HG02642 (cell line): ENCODE data around the gene ALDH1A3.
"Not testable (repeated sequence)": the region's sequence is repeated elsewhere in the genome, so short reads cannot be mapped to it uniquely, and the experiment has no call there.

Experiments
- ATAC-seq: cut with Tn5 transposase; IDR thresholded peaks from one replicate; pipeline ENCODE4 v1.9.1; 2021; ENCODE audit warnings: mild to moderate bottlenecking; ENCODE audit not compliant: unreplicated experiment, poor library complexity

The ALDH1A3 gene

DNA sequence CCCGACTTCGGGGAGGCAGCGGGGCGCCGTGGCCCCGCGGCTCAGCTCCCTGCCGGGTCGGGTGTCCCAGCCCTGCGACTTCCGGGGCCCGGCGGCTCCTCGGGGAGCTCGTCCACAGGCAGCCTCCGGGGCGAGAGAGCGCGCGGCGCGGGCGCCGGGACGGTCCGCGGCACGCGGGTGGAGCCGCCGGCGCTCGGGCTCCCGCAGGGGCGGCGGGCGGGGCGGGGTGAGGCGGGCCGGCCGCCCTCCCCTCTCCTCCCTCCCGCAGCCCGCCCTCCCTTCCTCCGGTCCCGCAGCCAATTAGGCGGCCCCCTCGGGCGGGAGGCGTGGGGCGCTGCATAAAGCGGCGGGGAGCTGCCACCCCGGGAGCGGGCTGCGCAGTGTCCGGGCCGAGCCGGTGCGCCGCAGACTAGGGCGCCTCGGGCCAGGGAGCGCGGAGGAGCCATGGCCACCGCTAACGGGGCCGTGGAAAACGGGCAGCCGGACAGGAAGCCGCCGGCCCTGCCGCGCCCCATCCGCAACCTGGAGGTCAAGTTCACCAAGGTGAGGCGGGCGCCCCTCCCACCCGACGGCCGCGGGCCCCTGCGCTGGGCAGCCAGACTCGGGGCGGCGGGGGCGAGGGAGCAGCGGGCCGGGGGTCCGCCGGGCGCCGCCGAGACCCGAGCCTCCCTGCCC, at the start of gene ALDH1A3:
Gene ALDH1A3 (plus strand): TSS at position 368 of the 675 bp plus-strand sequence. CDS start 77 bp downstream, at position 445.
- no peak for ATAC-seq

DNA sequence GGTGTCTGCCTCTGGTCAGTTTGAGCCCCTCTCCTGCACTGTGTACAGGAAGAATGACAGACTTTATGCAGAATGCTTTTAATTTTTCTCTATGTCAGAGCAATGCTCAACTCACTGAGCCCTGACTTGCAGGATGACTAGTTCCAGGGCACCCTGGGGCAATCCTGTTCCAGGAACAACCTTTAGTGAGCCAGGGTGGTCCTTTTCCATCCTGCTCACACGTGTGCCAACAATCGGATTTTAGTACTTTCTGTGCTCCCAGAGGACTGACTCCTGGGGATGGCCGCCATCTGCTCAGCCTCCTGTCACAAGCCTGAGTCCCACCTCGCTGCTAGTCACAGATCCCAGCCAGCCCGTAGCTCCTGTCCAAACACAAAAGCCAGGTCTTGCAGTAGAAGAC, 48.2 kb upstream of the ALDH1A3 start:
- ATAC-seq = no peak

DNA sequence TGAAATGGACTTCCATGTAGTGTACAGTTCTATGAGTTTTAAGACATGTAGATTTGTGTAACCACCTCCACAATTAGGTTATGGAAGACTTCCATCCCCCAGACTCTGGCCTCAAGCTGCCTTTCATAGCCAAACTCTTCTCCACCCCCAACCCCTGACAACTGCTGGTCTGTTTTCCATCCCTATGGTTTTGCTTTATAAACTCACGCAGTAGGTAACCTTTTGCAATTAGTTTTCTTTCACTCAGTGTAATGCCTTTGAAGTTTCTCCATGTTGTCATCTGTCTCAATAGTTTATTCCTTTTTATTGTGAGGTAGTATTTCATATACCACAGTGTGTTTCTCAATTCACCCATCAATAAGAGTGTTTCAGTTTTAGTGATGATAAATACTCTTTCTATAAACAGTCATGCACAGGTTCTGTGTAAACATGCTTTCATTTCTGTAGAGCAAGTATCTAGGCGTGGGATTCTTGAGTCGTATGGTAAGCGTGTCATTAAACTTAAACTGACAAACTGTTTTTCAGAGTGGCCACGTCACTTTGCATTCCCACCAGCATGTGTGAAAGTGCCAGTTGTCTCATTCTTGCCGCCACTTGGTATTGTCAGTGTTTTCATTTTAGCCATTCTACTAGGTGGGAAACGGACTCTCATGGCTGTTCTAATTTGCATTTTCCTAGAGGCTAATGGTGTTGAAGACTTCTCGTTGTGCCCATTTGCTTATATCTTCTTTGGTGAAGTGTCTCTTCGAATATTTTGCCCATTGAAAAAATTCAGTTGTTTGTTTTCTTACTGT, 47.3 kb upstream of the ALDH1A3 start:
- ATAC-seq = no peak

DNA sequence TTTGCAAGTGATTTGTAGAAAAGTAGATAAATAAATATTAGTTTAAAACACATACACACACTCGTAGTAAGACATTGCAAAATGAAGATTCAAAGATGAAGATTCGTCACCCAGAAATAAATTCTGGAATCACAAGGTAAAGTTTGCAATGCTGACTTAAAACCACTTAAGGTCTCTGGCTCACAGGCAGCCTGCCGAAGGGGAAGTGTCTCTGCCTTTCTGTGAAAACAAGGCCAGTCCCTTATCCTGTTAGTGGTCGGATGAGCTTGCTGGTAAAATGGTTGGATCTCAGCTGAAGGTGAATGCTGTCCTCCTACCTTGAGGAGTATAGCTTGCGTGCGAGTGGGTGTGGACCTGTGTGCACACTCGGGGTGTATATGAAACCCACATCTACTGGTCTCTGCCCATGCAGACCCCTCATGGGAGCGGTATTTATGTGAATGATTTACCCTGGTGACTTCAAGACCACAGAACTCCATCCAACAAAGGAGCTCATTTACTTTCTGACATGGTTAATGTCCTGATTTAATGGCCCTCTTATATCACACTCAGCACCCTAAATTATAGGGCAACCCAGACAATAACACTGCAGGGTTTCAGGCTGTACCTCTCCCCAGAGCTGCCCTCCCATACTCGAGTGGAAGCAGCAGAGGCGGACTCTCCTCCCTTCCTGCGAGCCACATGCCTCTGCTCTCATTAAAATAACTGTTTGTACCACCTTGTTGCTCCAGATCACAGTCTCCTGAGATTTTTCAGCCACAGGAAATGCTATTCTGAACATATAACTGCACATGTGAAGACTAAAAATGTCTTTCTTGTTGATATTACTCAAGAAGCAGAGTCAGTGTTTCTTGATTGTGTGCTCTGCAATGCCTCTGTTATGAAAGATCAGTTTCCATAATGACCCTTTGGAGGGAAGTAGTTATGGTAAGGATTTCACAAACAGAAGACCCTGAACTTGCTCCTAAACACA, 45.9 kb upstream of the ALDH1A3 start:
- ATAC-seq = no peak

DNA sequence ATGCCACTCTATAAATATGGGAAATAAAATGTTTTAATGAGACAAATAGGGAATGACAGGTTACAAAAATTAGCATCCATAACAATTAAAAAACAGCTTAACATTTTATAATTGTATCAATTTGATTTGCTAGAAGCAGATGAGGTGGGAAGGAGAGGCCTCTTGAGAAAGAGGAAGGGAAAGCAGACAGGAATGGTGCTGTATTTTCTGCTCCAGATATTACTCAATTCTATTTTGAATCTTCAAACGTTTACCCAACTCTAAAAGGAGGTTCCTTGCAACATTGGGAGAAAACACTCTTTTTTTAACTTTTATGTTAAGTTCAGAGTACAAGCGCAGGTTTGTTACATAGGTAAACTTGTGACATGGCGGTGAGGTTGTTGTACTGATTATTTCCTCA, 44.9 kb upstream of the ALDH1A3 start:
- no peak for ATAC-seq

DNA sequence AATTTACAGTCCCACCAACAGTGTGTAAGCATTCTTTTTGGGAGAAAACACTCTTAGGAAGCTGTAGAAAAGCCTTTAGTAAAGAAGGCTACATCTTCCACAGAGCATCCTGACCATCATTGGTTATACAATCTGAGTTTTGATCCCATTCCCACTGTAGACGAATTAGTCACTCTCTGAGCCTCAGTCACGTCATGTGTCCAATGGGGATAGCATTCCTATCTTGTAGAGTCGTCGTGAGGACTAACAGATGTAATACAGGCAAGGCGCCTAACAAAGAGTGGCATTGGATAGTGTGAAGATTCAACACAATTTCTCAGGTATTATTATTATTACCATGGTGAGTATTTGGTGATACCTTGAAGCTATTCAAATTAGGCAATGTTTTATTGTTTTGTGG, 44.0 kb upstream of the ALDH1A3 start:
- ATAC-seq = no peak

DNA sequence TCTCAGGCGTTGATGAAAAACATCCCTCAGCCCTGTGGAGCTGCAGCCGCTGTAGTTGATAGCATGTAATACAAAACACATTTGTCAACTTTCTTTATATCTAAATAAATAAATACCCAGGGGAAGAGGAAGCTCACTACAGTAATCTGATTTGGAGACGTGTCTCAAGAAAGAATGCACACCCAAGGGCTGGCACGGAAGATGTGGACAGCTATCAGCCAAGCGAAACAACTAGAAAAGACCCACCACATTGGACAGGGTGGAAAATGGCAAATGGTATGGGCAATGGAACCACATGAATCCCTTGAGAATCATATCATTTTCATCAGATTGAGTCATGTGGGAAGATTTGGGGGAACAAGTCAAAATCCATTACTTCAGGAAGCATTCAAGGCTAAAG, 43.1 kb upstream of the ALDH1A3 start:
- no peak for ATAC-seq

DNA sequence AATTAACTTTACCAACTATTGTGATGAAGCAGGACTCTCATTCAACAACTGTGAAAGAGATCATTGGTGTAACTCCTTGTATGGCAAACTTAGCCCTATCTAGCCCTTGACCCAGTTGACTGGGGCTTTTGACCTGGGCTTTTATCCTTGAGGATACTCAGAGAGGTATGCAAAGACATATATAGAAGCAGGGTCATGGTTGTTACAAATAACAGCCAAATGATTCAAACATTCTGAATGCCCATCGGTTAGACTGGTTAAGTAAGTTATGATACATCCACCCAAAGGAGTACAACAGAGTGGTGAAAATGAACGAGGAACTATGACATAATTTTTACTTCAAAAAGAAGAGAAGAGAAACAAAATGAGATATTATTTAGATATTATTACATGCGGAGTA, 38.2 kb upstream of the ALDH1A3 start:
- no peak for ATAC-seq

DNA sequence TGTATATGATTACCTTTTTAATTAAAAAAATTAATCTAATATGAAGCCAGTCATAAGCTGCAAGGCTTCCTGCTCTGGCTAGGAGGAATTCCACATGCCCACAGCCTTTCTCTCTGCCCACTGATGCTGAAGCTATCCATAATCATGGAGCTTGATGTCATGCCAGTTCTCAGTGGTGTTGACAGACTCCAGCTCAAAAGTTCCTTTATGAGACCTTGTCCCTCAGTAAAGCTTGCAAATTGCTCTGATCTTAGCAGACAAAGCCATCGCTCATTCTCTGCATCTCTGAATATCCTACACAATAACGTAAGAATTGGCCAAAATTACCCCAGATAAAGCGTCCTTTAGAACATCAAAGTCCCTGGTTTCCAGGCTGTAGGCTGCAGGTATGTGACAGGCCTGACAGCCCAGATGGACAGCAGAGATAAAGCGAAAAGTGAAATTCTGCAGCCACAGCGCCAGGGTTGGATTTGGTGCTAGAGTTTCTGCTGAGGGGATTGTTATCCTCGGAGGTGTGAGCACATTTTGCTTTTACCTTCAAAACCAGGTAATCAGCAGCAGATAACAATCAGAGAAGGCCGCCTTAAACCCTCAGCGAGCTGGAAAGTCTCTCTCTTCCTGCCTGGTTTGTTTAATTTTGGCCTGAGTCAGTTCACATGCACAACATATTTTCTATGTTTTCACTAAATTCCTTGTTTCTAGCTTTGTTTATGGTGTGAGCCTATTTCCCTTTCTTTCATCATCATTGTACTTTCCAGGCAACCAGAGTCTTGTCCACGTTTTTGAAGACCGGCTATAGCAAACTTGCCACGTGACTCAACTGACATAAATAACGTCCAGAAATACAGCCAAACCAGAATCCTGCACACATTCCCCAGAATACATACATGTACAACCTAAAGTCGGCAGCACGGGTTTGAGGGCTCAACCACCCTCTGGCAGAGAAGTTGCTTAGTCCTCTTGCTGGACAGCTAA, 36.6 kb upstream of the ALDH1A3 start:
- no peak for ATAC-seq

DNA sequence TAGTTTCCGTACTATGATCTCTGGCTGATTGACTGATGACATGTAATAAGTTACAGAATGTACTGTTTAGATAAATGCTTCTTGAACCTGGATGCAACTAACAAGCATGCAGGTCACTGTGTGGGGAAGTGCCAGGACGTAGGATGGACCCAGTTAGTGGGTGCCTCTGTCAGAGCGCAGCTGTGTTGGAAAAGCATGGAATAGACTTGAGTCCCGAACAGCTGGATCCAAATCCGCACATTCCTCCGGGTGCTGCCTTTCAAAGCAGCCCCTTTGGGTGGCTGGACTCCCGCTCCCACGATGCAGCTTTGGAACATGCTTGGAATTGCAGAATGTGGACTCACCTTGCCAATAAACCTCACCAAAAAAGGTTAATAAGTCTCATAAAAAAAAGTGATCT, 35.5 kb upstream of the ALDH1A3 start:
- ATAC-seq = no peak

DNA sequence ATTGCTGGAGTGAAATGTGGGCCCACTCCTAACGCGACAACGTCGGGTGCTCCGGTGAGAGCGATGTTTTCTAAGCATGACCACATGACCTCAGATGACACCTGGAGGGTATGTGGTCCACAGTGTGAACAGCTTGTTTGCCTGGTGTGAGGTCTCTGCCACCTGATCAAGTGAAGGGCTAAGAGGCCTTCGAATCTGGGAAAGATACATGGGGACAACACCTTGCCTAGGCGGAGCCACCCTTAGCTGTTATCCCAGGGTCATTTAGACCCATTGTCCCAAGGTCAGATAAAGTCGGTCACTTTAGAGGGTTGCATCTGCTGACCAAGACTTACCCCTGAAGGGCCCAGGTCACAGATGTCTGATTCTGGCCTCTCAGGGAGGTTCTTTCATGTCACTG, 34.9 kb upstream of the ALDH1A3 start:
- no peak for ATAC-seq

DNA sequence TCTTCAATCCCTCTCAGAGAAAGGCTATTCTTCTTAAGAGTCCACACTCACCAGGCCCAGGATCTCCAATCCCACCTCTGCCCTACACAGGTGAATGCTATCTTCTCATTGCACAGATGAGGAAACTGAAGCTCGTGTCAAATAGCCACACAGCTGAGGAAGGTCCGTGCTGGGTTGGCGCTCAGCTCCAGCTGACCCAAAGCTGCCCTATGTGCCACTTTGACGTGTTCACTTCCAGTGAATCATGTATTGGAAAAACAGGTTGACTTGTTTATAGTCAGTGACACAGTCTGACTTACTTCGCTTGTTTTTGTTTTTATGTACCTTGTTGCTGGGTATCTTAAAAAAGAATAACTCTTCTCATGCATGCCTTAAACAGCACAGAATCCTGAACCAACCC, 32.4 kb upstream of the ALDH1A3 start:
- no peak for ATAC-seq

DNA sequence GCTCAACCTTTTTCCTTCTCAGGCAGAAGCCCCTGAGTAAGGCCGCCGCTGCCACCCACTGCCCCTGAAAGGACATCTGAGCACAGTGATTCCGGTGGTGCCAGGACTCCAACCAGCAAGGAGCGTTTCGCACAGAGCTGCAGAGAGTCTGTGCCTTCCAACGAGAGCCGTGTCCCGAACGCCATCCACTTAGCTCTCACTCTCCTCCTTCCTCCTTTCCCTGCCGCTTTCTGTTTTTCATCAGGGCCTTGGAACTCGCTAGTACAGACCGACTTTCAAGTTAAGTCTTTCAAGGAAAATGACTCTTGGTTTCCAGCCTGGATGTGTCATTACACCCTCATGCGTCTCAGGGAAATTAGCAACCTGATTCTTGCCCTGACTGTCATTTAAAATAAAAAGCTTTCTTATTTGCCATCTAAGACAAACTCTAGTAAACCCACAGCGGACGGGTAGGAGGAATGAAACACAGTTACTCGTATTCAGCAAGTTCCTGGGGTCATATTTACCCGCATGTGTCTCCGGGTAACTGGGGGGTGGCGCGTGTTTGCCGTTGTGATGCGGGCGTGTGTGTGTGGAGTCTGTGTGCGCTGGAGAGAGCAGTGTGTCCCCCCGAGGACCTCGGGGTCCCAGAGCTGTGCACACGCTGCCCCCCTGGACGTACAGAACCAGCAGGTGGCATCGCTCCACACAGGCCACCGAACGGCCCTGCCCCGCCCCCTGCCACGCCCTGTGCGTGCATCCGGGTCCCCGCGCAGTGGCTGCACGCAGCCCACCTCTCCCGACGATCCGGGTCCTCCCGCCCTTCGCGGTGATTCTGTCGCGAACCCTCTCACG, 30.4 kb upstream of the ALDH1A3 start:
- ATAC-seq = no peak

DNA sequence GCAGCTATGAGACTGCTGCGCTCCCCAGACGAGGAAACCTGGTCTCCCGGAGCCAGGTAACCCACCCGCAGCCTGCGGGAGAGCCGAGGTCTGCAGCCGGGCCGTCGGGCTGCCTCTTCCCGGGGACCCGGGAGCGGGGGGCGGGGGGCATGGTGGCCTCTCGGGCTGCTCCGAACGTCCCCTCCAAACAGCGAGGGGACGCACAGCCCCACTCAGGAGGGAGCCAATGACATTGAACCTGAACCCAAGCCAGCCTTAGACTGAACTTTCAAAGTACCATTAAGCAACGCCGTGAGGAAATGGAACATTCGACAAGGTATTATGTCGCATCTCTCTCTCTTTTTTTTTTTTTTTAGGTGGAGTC, 29.8 kb upstream of the ALDH1A3 start:
- ATAC-seq = no peak

DNA sequence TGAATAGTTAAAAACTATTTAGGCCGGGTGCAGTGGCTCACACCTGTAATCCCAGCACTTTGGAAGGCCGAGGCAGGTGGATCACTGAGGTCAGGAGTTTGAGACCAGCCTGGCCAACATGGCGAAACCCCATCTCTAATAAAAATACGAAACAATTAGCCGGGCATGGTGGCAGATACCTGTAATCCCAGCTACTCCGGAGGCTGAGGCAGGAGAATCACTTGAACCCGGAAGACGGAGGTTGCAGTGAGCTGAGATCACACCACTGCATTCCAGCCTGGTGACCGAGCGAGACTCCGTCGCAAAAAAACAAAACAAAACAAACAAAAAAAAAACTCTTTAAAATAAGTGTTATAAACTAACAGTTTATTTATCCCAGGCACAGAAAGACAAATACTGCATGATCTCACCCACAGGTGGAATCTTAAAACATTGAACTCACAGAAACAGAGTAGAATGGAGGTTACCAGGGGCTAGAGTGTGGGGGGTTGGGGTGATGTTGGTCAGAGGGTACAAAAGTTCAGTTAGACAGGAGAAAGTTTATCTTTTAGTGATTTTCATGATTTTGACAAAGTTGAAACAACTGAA, 28.1 kb upstream of the ALDH1A3 start:
- not testable (repeated sequence) for ATAC-seq

DNA sequence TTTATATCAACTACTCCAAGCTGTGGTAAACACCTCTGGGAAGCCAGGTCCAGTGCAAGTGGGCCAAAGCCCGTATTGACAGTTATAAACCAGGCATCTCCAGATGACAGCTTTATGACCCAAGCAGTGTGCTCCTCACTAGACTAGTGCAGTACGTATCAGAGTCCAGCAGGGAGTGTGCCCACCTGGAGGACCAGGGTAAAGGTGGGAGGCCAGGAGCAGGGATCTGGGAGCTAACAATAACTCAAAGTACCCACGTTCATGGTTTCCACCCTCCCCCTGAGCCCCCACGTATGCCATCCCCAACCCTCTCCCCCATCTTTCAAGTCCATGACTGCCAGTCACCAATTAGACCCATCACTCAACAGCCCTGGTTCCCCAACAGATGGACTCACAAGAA, 27.0 kb upstream of the ALDH1A3 start:
- ATAC-seq = no peak

DNA sequence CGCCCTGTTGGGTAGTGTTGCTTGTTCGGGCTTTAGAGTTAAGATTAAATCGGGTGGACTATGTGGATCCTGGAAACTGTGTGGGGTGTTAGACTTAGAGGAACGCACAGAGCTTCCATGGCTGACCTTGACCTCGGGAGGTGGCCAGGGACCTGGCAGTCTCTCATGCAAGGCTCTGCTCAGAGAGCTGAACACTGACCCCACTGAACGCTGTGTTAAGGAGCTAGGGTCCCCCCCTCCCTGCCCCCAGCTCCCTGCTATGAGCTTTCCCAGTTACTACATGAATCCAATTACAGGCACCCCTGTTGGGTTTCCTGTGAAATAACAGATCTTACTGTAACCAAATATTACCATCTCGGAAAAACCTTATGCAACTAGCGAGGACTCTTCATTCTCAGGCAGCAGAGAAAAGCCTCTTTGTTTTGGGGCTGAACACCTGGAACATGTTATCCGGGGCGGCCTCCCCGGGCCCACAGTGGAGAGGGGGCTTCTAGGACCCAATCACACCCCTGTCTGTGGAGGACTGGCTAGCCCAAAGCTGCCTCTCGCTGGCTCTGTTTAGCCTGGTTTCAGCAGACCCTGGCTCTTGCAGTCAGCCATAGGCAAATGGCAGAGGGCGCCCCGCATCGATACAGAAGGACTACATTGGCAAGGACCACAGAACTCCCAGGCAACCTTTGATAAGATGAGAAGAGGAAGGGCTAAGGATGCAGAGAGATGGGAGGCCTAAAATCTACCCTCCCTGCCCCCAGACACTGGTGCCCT, 25.8 kb upstream of the ALDH1A3 start:
- no peak for ATAC-seq

DNA sequence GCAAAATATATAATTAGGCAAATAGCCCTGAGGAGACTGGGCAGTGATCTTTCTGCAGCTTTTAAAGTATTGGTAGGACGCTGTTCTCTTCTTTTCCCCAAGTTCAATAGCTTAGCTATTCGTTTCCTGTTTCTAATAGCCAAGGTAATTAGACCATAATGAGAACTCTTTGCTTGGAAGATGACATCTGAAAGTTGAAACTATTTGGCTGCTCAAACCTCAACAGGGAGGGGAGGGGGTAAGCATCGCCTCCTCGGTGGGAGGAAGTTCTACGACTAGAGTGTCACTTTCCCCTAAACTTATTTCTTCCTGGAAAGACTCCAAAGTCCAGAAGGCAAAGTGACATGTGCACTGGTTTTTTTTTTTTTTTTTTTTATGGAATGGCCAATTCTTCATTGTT, 22.8 kb upstream of the ALDH1A3 start:
- ATAC-seq = no peak
